ENCODE measurements around the gene CCHCR1.

DNA sequence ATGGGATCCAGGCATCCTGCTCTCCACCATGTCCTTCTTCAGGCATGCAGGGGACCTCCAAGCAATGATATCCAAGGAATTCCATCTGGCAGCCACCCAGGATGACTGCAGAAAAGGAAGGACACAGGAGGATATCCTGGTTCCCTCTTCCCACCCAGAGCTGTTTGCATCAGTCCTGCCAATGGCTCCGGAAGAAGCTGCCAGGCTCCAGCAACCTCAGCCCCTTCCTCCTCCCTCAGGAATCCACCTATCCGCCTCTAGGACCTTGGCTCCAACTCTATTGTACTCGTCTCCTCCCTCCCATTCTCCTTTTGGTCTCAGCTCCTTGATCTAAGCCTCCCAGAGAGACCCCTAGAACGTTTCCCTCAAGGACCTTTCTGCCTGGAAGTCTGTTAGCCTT, 18.0 kb downstream of the CCHCR1 start:
- no peak for TF ChIP-seq CTCF (conservative IDR thresholded peaks at IDR 0.05; ENCODE audit: low read depth in 2 of 2)
- no peak for TF ChIP-seq POLR2AphosphoS5 (IDR thresholded peaks at IDR 0.05; ENCODE audit: low read depth)
- TF ChIP-seq STAT1 (IDR thresholded peaks at IDR 0.05; ENCODE audit: unreplicated experiment) = no peak
- no peak for TF ChIP-seq CREB1 (CRISPR knock-in tag; IDR thresholded peaks at IDR 0.05; ENCODE audit: low read depth)
- TF ChIP-seq, protein P1, sequence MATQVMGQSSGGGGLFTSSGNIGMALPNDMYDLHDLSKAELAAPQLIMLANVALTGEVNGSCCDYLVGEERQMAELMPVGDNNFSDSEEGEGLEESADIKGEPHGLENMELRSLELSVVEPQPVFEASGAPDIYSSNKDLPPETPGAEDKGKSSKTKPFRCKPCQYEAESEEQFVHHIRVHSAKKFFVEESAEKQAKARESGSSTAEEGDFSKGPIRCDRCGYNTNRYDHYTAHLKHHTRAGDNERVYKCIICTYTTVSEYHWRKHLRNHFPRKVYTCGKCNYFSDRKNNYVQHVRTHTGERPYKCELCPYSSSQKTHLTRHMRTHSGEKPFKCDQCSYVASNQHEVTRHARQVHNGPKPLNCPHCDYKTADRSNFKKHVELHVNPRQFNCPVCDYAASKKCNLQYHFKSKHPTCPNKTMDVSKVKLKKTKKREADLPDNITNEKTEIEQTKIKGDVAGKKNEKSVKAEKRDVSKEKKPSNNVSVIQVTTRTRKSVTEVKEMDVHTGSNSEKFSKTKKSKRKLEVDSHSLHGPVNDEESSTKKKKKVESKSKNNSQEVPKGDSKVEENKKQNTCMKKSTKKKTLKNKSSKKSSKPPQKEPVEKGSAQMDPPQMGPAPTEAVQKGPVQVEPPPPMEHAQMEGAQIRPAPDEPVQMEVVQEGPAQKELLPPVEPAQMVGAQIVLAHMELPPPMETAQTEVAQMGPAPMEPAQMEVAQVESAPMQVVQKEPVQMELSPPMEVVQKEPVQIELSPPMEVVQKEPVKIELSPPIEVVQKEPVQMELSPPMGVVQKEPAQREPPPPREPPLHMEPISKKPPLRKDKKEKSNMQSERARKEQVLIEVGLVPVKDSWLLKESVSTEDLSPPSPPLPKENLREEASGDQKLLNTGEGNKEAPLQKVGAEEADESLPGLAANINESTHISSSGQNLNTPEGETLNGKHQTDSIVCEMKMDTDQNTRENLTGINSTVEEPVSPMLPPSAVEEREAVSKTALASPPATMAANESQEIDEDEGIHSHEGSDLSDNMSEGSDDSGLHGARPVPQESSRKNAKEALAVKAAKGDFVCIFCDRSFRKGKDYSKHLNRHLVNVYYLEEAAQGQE (IDR thresholded peaks at IDR 0.05; ENCODE audit: unreplicated experiment) = no peak
- TF ChIP-seq EZH2 (IDR thresholded peaks at IDR 0.05; ENCODE audit: low read depth, unreplicated experiment) = no peak
- TF ChIP-seq EZH2phosphoT487 (IDR thresholded peaks at IDR 0.05; ENCODE audit: unreplicated experiment) = no peak
- no peak for TF ChIP-seq ETS1 (IDR thresholded peaks at IDR 0.05)
- no peak for TF ChIP-seq JUNB (IDR thresholded peaks at IDR 0.05; ENCODE audit: unreplicated experiment)
- no peak for TF ChIP-seq ZNF331 (CRISPR knock-in tag; IDR thresholded peaks at IDR 0.05; ENCODE audit: low read depth)
- no peak for TF ChIP-seq NANOG (IDR thresholded peaks at IDR 0.05; ENCODE audit: borderline replicate concordance)
- TF ChIP-seq ZNF114 (CRISPR knock-in tag; IDR thresholded peaks at IDR 0.05) = no peak
